ENCODE data around the gene SORBS2. TPM values are rescaled to one million over a fixed set of nuclear protein-coding genes. Genes with fewer than 3 reads are reported as not detected.
A peak's percentile ranks its signal among the peaks of the same experiment; 100 is the strongest.

The SORBS2 gene
- total and polyA plus RNA-seq, 8 donors = 24.2 to 50.8 (median 35.5) TPM

DNA sequence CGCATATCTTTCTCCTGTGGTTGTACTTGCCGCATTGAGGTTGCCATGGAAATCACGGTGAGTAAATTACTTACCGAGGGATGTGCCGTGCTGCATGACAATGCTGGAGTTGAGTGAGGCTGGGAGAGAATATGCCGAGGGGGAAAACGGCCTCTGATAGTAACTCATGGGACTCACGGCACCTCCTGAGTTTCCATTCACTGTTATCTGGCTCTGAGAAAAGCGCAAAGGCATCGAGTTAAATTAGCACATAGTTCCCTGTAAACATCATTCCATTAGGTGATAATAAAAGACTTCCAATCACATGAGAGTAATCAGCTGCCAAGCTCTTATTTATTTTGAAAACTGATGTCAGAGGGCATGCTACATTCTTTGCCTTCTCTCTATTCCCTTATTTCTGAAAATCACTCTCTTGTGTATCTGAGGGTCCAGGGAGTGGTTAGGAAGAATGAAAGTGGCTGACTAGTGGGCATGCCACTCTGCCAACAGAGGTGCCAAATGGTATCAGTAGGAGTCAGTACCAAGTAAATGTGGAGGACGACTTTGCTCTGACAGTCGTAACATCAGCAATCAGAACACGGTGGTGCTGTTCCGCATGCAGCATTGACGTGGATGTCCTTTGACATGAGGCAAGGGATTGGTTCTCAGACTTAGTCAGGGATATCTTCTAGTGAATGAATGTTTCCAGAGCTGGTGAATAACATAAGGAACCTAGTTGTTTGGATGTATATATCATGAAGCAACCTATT lies 149.8 kb downstream of the SORBS2 start:
- intact Hi-C loops (cut with DNase I) = no loop called here
- DNase-seq = no peak
- no peak overlapping the region for H3K27ac ChIP-seq
- no peak for ATAC-seq
- H3K36me3 ChIP-seq = peaks cover 0 to 10% of the 10 kb centered on the region in 2 donors
- H3K4me1 ChIP-seq = no peaks in the 10 kb centered on the region
- no peaks in the 10 kb centered on the region for H3K27me3 ChIP-seq
- H3K4me3 ChIP-seq = no peak overlapping the region
- H3K9me3 ChIP-seq = no peaks in the 10 kb centered on the region
- no peak for TF ChIP-seq CTCF (IDR thresholded peaks at IDR 0.05)

- DNase-seq (no peak), ATAC-seq (no peak)
- Histone ChIP-seq H3K36me3 (peaks cover 0 to 5% of the 10 kb centered on the region in 2 donors), H3K27me3 (no peaks in the 10 kb centered on the region), H3K4me3 (no peak overlapping the region), H3K4me1 (no peaks in the 10 kb centered on the region), H3K9me3 (no peaks in the 10 kb centered on the region), H3K27ac (no peak overlapping the region)
- no peak for TF ChIP-seq CTCF (IDR thresholded peaks at IDR 0.05)
- intact Hi-C loops (cut with DNase I) = no loop called here
Observed at GRCh38 chr4:185660340-185660739, 151.7 kb downstream of the SORBS2 start.

DNA sequence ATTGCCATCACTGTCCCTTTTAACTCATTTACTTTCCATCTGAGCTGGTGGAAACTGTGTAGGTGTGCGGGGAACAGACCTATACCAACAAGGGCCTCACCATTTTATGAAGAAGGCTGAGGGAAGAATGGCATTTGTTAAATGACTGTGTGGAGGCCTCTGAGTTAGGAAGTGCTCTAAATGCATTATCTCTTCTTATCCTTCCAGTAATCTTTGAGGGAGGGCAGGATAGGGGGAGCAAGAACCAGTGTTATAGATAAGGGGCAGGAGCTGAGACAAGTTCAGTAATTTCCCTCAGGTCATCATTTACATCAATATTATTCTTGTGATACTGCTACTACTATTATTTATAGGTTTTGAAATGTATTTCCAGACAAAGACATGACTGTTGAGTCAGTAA lies 154.3 kb downstream of the SORBS2 start:
- DNase-seq (no peak), ATAC-seq (no peak)
- Histone ChIP-seq H3K27ac (no peak overlapping the region), H3K27me3 (no peaks in the 10 kb centered on the region), H3K4me1 (no peaks in the 10 kb centered on the region), H3K4me3 (no peak overlapping the region), H3K9me3 (no peaks in the 10 kb centered on the region), H3K36me3 (peaks cover 0 to 5% of the 10 kb centered on the region in 2 donors)
- no peak for TF ChIP-seq CTCF (IDR thresholded peaks at IDR 0.05)
- intact Hi-C loops (cut with DNase I) = no loop called here

DNA sequence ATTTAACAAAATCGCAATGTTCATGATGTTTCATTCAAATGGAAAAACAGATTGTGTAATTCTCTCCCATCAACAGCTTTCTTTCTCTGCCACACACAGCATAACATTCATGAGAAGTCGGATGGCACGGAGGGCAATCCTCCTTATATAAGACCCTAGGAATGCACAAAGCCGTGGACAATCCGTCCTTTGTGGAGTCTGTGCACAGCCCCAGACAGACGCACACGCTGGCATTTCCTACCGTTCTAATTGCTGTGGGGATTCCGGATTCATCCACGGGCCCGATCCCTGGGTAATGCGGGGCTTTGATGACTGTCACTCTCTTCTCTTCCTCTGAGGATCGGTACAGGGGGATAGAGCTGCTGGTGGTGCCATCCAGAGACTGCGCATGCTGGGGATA lies 154.8 kb downstream of the SORBS2 start:
- Histone ChIP-seq H3K4me1 (no peaks in the 10 kb centered on the region), H3K27me3 (no peaks in the 10 kb centered on the region), H3K27ac (no peak overlapping the region), H3K36me3 (peaks cover 0 to 5% of the 10 kb centered on the region in 2 donors), H3K4me3 (no peak overlapping the region), H3K9me3 (no peaks in the 10 kb centered on the region)
- no peak for DNase-seq
- intact Hi-C loops (cut with DNase I) = no loop called here
- no peak for ATAC-seq
- no peak for TF ChIP-seq CTCF (IDR thresholded peaks at IDR 0.05)

DNA sequence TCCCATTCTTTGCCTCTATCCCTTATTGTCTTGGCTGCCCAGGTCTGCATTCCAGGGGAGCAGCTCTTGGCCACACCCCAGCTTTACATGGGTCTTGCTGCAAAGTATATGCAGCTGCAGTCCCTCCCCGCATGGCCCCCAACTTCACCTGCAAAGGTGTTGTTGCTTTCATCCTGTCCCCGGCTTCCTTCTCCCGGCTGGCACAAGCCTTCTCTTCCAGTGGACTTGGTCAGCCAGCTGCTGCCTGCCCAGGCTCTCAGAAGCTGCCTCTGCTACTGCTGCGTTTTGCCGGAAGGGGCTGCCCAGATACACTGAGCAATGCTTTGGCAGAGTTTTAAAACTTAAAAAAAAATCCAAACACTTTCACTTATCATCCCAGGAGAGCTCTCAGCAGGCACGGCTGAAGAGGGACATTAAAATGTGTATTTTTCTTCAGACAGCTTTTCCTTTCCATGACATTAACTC lies 155.5 kb downstream of the SORBS2 start:
- no peak overlapping the region for H3K4me3 ChIP-seq
- intact Hi-C loops (cut with DNase I) = no loop called here
- H3K27me3 ChIP-seq = no peaks in the 10 kb centered on the region
- DNase-seq (peak in 3 of 4 donors; percentile 33 to 69 (median 63)), ATAC-seq (peak; percentile 85)
- H3K36me3 ChIP-seq = peaks cover 0 to under 1% of the 10 kb centered on the region in 2 donors
- H3K9me3 ChIP-seq = no peaks in the 10 kb centered on the region
- H3K4me1 ChIP-seq = no peaks in the 10 kb centered on the region
- no peak overlapping the region for H3K27ac ChIP-seq
- peak; percentile 30 to 40 for TF ChIP-seq CTCF (IDR thresholded peaks at IDR 0.05)
